ENCODE data around the gene NOS1.

Gene NOS1

GRCh38 chr12:117331691-117332090, 29.7 kb downstream of the NOS1 start:
- no peak for DNase-seq (ENCODE audit: low read depth, low spot score)

- no peak for DNase-seq (ENCODE audit: low read depth, low spot score)
Measured at GRCh38 chr12:117330441-117331113, 30.8 kb downstream of the NOS1 start.

GRCh38 chr12:117329756-117330155, 31.7 kb downstream of the NOS1 start:
- DNase-seq (ENCODE audit: low read depth, low spot score) = no peak

- no peak for DNase-seq (ENCODE audit: low read depth, low spot score)
Measured at GRCh38 chr12:117328556-117329100, 32.8 kb downstream of the NOS1 start.

GRCh38 chr12:117322428-117322827, 39.0 kb downstream of the NOS1 start:
- DNase-seq (ENCODE audit: low read depth, low spot score) = no peak

GRCh38 chr12:117321572-117321971, 39.9 kb downstream of the NOS1 start:
- DNase-seq (ENCODE audit: low read depth, low spot score) = no peak

GRCh38 chr12:117318591-117318990, 42.8 kb downstream of the NOS1 start:
- DNase-seq (ENCODE audit: low read depth, low spot score) = no peak

- no peak for DNase-seq (ENCODE audit: low read depth, low spot score)
Measured at GRCh38 chr12:117316336-117316735, 45.1 kb downstream of the NOS1 start.

- no peak for DNase-seq (ENCODE audit: low read depth, low spot score)
Measured at GRCh38 chr12:117313926-117314325, 47.5 kb downstream of the NOS1 start.

- no peak for DNase-seq (ENCODE audit: low read depth, low spot score)
Measured at GRCh38 chr12:117312770-117313169, 48.7 kb downstream of the NOS1 start.

GRCh38 chr12:117309276-117309925, 52.0 kb downstream of the NOS1 start:
- no peak for DNase-seq (ENCODE audit: low read depth, low spot score)

GRCh38 chr12:117300174-117300573, 61.3 kb downstream of the NOS1 start:
- no peak for DNase-seq (ENCODE audit: low read depth, low spot score)

- DNase-seq (ENCODE audit: low read depth, low spot score) = no peak
Measured at GRCh38 chr12:117298648-117299225, 62.7 kb downstream of the NOS1 start.

- DNase-seq (ENCODE audit: low read depth, low spot score) = no peak
Measured at GRCh38 chr12:117298191-117298590, 63.2 kb downstream of the NOS1 start.

- DNase-seq (ENCODE audit: low read depth, low spot score) = no peak
Measured at GRCh38 chr12:117294189-117294603, 67.2 kb downstream of the NOS1 start.

GRCh38 chr12:117293510-117293909, 67.9 kb downstream of the NOS1 start:
- DNase-seq (ENCODE audit: low read depth, low spot score) = no peak

- DNase-seq (ENCODE audit: low read depth, low spot score) = no peak
Measured at GRCh38 chr12:117292688-117293087, 68.7 kb downstream of the NOS1 start.

GRCh38 chr12:117284140-117284539, 77.3 kb downstream of the NOS1 start:
- DNase-seq (ENCODE audit: low read depth, low spot score) = no peak

- no peak for DNase-seq (ENCODE audit: low read depth, low spot score)
Measured at GRCh38 chr12:117282490-117282889, 78.9 kb downstream of the NOS1 start.

GRCh38 chr12:117280019-117280680, 81.3 kb downstream of the NOS1 start:
- DNase-seq (ENCODE audit: low read depth, low spot score) = no peak

- DNase-seq (ENCODE audit: low read depth, low spot score) = no peak
Measured at GRCh38 chr12:117279606-117280005, 81.8 kb downstream of the NOS1 start.

GRCh38 chr12:117277875-117278274, 83.6 kb downstream of the NOS1 start:
- no peak for DNase-seq (ENCODE audit: low read depth, low spot score)

All from activated CD4-positive, CD25-positive, alpha-beta regulatory T cell treated with anti-CD3 and anti-CD28 coated beads, Interleukin-2, amount 50 U/mL, for 16 hours (primary cell).